AG04450 (cell line): ENCODE measurements around the gene RBM27. TPM values are rescaled to one million over a fixed set of nuclear protein-coding genes. Genes with fewer than 3 reads are reported as not detected.
"Not testable (repeated sequence)": the region's sequence is repeated elsewhere in the genome, so short reads cannot be mapped to it uniquely, and the experiment has no call there.

ENCODE experiments used
- CTCF ChIA-PET: fragments of 300-600, 350-600 bp; formaldehyde crosslinking; extraction: SDS; loops from one replicate; lab custom pipeline; 2022; ENCODE audit warnings: antibody characterized with exemption, inconsistent platforms; lab: Charles Lee
- POLR2A ChIA-PET: fragments of 350-600 bp; formaldehyde crosslinking; extraction: SDS; loops from one replicate; lab custom pipeline; 2021; ENCODE audit warnings: antibody characterized with exemption, inconsistent platforms; lab: Yijun Ruan, JAX
- DNase-seq: peaks from one replicate; pipeline ENCODE4 v3.0.0-alpha.2; 2011; ENCODE audit warnings: low read depth, low spot score
- H3K27ac ChIP-seq: one replicate; pipeline ENCODE4 v1.5.1; 2012; ENCODE audit warnings: low read depth, low read length, control low read depth
- H3K27me3 ChIP-seq: one replicate; pipeline ENCODE4 v1.6.0; 2012; ENCODE audit warnings: low read length; ENCODE audit not compliant: control insufficient read depth, insufficient read depth
- H3K4me3 ChIP-seq: 2 replicates; pipeline ENCODE4 v1.5.1; 2011; ENCODE audit warnings: mild to moderate bottlenecking, low read depth, low read length, control low read depth
- H3K9me3 ChIP-seq: 2 replicates; pipeline ENCODE4 v1.5.1; 2012; ENCODE audit warnings: low read length; ENCODE audit not compliant: control insufficient read depth, insufficient read depth
- polyA plus RNA-seq: library from polyadenylated mRNA; depleted of rRNA; stranded (reverse); fragments of >200 nt; gene quantifications from 2 replicates; pipeline ENCODE4 v1.2.3, GENCODE V29; 2011
- TF ChIP-seq, protein P1 (sequence below): IDR thresholded peaks from 2 replicates; pipeline ENCODE4 v1.5.1; 2011; ENCODE audit warnings: low read depth, low read length, control low read depth, inconsistent platforms

Gene RBM27
- polyA plus RNA-seq, 1 experiment: 16.7 TPM

- CTCF ChIA-PET: no interaction called here
- POLR2A ChIA-PET: no interaction called here
- H3K27ac ChIP-seq: no peak overlapping the region
- TF ChIP-seq, protein P1, sequence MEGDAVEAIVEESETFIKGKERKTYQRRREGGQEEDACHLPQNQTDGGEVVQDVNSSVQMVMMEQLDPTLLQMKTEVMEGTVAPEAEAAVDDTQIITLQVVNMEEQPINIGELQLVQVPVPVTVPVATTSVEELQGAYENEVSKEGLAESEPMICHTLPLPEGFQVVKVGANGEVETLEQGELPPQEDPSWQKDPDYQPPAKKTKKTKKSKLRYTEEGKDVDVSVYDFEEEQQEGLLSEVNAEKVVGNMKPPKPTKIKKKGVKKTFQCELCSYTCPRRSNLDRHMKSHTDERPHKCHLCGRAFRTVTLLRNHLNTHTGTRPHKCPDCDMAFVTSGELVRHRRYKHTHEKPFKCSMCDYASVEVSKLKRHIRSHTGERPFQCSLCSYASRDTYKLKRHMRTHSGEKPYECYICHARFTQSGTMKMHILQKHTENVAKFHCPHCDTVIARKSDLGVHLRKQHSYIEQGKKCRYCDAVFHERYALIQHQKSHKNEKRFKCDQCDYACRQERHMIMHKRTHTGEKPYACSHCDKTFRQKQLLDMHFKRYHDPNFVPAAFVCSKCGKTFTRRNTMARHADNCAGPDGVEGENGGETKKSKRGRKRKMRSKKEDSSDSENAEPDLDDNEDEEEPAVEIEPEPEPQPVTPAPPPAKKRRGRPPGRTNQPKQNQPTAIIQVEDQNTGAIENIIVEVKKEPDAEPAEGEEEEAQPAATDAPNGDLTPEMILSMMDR: no peak
- H3K9me3 ChIP-seq: no peaks in the 10 kb centered on the region
- no peaks in the 10 kb centered on the region for H3K27me3 ChIP-seq
- H3K4me3 ChIP-seq: no peak overlapping the region
- DNase-seq: no peak
Observed at GRCh38 chr5:146185161-146185560, 18.2 kb upstream of the RBM27 start.

GRCh38 chr5:146188358-146188757, 15.0 kb upstream of the RBM27 start:
- TF ChIP-seq, protein P1: no peak
- Histone ChIP-seq H3K4me3 (no peak overlapping the region), H3K9me3 (no peaks in the 10 kb centered on the region), H3K27ac (no peak overlapping the region), H3K27me3 (no peaks in the 10 kb centered on the region)
- ChIA-PET CTCF (interaction anchor here (0.7 kb wide), 1 partner anchor 84 kb away, joined by 4 read pairs; no protein-coding TSS in a partner anchor), POLR2A (interaction anchor here (0.7 kb wide), 1 partner anchor 15 kb away, joined by 5 read pairs; the partner anchor contains the start of gene RBM27)
- peak; percentile 21 for DNase-seq

GRCh38 chr5:146192571-146193043, 10.8 kb upstream of the RBM27 start:
- TF ChIP-seq, protein P1: no peak
- ChIA-PET CTCF (no interaction called here), POLR2A (no interaction called here)
- no peaks in the 10 kb centered on the region for H3K9me3 ChIP-seq
- H3K27me3 ChIP-seq: no peaks in the 10 kb centered on the region
- H3K4me3 ChIP-seq: no peak overlapping the region
- H3K27ac ChIP-seq: no peak overlapping the region
- no peak for DNase-seq

GRCh38 chr5:146193285-146193684, 10.1 kb upstream of the RBM27 start:
- Histone ChIP-seq H3K9me3 (no peaks in the 10 kb centered on the region), H3K27ac (no peak overlapping the region), H3K4me3 (no peak overlapping the region), H3K27me3 (no peaks in the 10 kb centered on the region)
- no peak for DNase-seq
- CTCF ChIA-PET: interaction anchor here (0.7 kb wide), 1 partner anchor 17 kb away, joined by 3 read pairs; no protein-coding TSS in a partner anchor
- POLR2A ChIA-PET: no interaction called here
- TF ChIP-seq, protein P1: no peak

GRCh38 chr5:146194997-146195396, 8.4 kb upstream of the RBM27 start:
- H3K27ac ChIP-seq: not testable (repeated sequence)

More at GRCh38 chr5:146194997-146195396, 8.4 kb upstream of the RBM27 start:
- H3K9me3 ChIP-seq, CTCF ChIA-PET, H3K4me3 ChIP-seq, POLR2A ChIA-PET, H3K27me3 ChIP-seq, DNase-seq: not testable (repeated sequence)
